Stimulated activated naive CD8-positive, alpha-beta T cell treated with anti-CD3 and anti-CD28 coated beads, Interleukin-15, amount 100 ng/mL, for 72 hours (primary cell): ENCODE measurements around the gene GRB7.
"Not testable (repeated sequence)": the region's sequence is repeated elsewhere in the genome, so short reads cannot be mapped to it uniquely, and the experiment has no call there.

ENCODE experiments used
- ATAC-seq: fragments of 150-1000 bp; cut with Tn5 transposase; 2 replicates; pipeline ENCODE4 v1.10.0; 2021; ENCODE audit warnings: mild to moderate bottlenecking, moderate library complexity
- DNase-seq, 2 donors: peaks; one replicate each; pipeline ENCODE4 v3.0.0; 2021 to 2022
- H3K27ac Mint-ChIP-seq, 2 donors: one replicate each; pipeline ENCODE4 v1.8.0; 2022; ENCODE audit warnings: mild to moderate bottlenecking in 2 of 2, mixed read lengths in 2 of 2, moderate library complexity in 2 of 2
- H3K27me3 Mint-ChIP-seq: one replicate; pipeline ENCODE4 v1.8.0; 2022; ENCODE audit warnings: mixed read lengths
- H3K4me1 Mint-ChIP-seq: one replicate; pipeline ENCODE4 v1.8.0; 2022; ENCODE audit warnings: mild to moderate bottlenecking, mixed read lengths
- H3K4me3 Mint-ChIP-seq, 2 donors: one replicate each; pipeline ENCODE4 v1.8.0; 2022; ENCODE audit warnings: mild to moderate bottlenecking in 2 of 2, mixed read lengths in 2 of 2, moderate library complexity in 1 of 2
- H3K9me3 Mint-ChIP-seq, 2 donors: one replicate each; pipeline ENCODE4 v1.8.0; 2022; ENCODE audit warnings: mixed read lengths in 2 of 2

The GRB7 gene

DNA sequence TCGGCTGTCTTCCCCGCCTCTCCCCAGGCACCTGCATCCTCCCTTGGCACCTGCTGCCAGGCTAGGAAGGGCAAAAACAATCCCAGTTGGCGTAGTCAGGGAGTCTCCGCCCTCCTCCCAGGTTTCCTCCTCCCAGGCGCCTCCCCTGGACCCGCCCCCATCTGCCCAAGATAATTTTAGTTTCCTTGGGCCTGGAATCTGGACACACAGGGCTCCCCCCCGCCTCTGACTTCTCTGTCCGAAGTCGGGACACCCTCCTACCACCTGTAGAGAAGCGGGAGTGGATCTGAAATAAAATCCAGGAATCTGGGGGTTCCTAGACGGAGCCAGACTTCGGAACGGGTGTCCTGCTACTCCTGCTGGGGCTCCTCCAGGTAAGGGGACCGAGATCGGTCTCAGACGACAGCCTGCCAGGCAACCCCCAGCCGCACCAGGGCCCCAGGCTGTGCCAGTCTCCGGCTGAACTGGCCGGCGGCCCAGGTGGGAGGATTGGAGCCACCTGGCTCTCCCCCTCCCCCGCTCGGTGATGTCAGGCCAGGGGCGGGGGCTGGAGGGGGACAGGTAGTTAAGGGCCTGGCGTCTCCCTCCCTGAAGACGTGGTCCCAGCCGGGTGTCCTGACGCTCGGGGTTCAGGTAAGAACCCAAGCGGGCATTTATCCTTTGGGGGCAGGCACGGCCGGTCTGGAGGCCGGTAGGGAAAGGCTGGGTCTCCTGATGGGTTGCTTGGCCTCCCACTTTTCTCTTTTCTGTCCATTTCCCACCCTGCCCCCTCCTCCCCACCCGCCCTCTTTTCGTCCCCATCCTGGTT lies at the start of gene GRB7:
Gene GRB7 (plus strand): TSS at position 179 of the 808 bp plus-strand sequence. CDS start 4,364 bp downstream, outside the sequence.
- peak; percentile 25 for ATAC-seq
- peaks cover 58% of the 10 kb centered on the region for H3K27me3 Mint-ChIP-seq

DNA sequence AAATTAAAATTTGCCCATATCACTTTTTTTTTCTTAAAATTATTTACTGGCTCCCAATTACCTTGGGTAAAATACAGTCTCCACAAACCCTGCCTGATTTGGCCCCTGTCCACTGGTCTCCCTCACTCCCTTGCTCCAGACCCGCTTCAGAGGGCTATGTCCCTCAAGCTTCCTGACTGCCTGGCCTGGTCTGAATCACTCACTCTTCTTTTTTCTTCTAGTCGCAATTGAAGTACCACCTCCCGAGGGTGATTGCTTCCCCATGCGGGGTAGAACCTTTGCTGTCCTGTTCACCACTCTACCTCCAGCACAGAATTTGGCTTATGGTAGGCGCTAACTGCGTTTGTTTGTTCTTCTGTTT lies 49.3 kb upstream of the GRB7 start:
- H3K4me1 Mint-ChIP-seq: peaks cover 18% of the 10 kb centered on the region
- ATAC-seq (no peak), DNase-seq (no peak)
- H3K27ac Mint-ChIP-seq: peak overlapping the region; percentile 89 to 96
- no peaks in the 10 kb centered on the region for H3K27me3 Mint-ChIP-seq
- peak overlapping the region; percentile 87 to 97 for H3K4me3 Mint-ChIP-seq
- H3K9me3 Mint-ChIP-seq: peaks cover 0 to 9% of the 10 kb centered on the region in 2 donors

More for the DNA sequence above, at the start of gene GRB7:
- DNase-seq: no peak
- Mint-ChIP-seq H3K4me3 (peak within 1 kb of the TSS; percentile 89 to 93), H3K9me3 (no peaks in the 10 kb centered on the region), H3K4me1 (peaks cover 44% of the 10 kb centered on the region), H3K27ac (peak within 1 kb of the TSS; percentile 9 to 97)

GRCh38 chr17:39688945-39689344 lies 48.8 kb upstream of the GRB7 start:
- H3K27me3 Mint-ChIP-seq: no peaks in the 10 kb centered on the region
- ATAC-seq (no peak), DNase-seq (no peak)
- H3K9me3 Mint-ChIP-seq: peaks cover 0 to 9% of the 10 kb centered on the region in 2 donors
- peak overlapping the region; percentile 87 to 97 for H3K4me3 Mint-ChIP-seq
- H3K4me1 Mint-ChIP-seq: peaks cover 18% of the 10 kb centered on the region
- H3K27ac Mint-ChIP-seq: peak overlapping the region in 1 of 2 donors; percentile 86

- ATAC-seq (no peak), DNase-seq (no peak)
- Mint-ChIP-seq H3K27me3 (peaks cover 16% of the 10 kb centered on the region), H3K27ac (no peak overlapping the region), H3K4me1 (peaks cover 3% of the 10 kb centered on the region), H3K4me3 (no peak overlapping the region), H3K9me3 (no peaks in the 10 kb centered on the region)
Measured at GRCh38 chr17:39694593-39694992, 43.1 kb upstream of the GRB7 start.

DNA sequence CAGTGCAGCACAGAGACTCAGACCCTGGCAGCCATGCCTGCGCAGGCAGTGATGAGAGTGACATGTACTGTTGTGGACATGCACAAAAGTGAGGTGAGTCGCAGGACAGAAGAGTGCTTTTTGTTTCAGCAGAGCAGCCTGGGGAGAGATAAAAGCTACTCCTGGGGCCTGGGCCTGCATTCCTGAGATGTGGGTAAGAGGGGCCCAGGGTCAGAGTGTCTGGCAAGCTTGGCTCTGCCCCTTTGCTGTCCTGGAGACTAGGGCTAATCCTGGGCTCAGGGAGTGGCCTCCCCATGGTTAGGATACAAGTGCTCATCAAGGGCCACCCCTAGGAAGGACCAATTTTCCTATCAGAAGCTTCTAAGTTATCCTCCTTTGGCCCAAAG lies 42.7 kb upstream of the GRB7 start:
- Mint-ChIP-seq H3K27ac (no peak overlapping the region), H3K4me1 (peaks cover 8% of the 10 kb centered on the region), H3K9me3 (no peaks in the 10 kb centered on the region), H3K4me3 (no peak overlapping the region), H3K27me3 (peaks cover 21% of the 10 kb centered on the region)
- no peak for DNase-seq
- no peak for ATAC-seq

- no peak overlapping the region for H3K4me3 Mint-ChIP-seq
- peaks cover 37% of the 10 kb centered on the region for H3K27me3 Mint-ChIP-seq
- DNase-seq: no peak
- ATAC-seq: no peak
- no peak overlapping the region for H3K27ac Mint-ChIP-seq
- no peaks in the 10 kb centered on the region for H3K9me3 Mint-ChIP-seq
- peaks cover 18% of the 10 kb centered on the region for H3K4me1 Mint-ChIP-seq
Measured at GRCh38 chr17:39696731-39697130, 41.0 kb upstream of the GRB7 start.

DNA sequence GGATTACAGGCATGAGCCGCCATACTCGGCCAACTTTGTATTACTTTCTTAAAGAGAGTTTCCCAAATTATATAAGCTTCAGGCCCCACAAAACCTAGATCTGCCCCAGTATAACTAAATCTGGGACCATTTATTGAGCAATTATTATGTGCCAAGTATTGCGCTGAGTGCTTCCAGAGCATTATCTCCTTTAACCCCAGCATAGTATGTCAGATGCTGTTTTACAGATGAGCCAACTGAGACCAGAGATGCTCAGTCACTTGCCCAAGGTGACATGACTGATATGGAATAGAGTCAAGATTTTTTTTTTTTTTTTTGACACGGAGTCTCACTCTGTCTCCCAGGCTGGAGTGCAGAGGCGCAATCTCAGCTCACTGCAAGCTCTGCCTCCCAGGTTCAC lies 39.8 kb upstream of the GRB7 start:
- no peak for DNase-seq
- peaks cover 49% of the 10 kb centered on the region for H3K27me3 Mint-ChIP-seq
- no peaks in the 10 kb centered on the region for H3K9me3 Mint-ChIP-seq
- no peak overlapping the region for H3K4me3 Mint-ChIP-seq
- no peak overlapping the region for H3K27ac Mint-ChIP-seq
- no peak for ATAC-seq
- peaks cover 18% of the 10 kb centered on the region for H3K4me1 Mint-ChIP-seq

DNA sequence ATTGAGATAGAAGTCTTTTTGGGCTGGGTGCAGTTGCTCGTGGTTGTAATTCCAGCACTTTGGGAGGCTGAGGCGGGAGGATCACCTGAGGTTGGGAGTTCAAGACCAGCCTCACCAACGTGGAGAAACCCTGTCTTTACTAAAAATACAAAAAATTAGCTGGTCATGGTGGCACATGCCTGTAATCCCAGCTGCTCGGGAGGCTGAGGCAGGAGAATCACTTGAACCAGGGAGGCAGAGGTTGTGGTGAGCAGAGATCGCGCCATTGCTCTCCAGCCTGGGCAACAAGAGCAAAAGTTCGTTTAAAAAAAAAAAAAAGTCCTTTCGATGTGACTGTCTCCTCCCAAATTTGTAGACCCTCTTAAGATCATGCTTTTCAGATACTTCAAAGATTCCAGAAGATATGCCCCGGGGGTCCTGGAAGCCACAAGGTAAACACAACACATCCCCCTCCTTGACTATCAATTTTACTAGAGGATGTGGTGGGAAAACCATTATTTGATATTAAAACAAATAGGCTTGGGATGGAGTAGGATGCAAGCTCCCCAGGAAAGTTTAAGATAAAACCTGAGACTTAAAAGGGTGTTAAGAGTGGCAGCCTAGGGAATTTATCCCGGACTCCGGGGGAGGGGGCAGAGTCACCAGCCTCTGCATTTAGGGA lies 38.5 kb upstream of the GRB7 start:
- peaks cover 27% of the 10 kb centered on the region for H3K4me1 Mint-ChIP-seq
- not testable (repeated sequence) for H3K27ac Mint-ChIP-seq, ATAC-seq, H3K9me3 Mint-ChIP-seq, DNase-seq
- peak overlapping the region; percentile 48 to 49 for H3K4me3 Mint-ChIP-seq
- peaks cover 55% of the 10 kb centered on the region for H3K27me3 Mint-ChIP-seq

- H3K9me3 Mint-ChIP-seq: no peaks in the 10 kb centered on the region
- peaks cover 27% of the 10 kb centered on the region for H3K4me1 Mint-ChIP-seq
- peak within 1 kb of the TSS; percentile 48 to 49 for H3K4me3 Mint-ChIP-seq
- ATAC-seq (no peak), DNase-seq (no peak)
- H3K27ac Mint-ChIP-seq: no peak within 1 kb of the TSS
- peaks cover 55% of the 10 kb centered on the region for H3K27me3 Mint-ChIP-seq
Measured at GRCh38 chr17:39699818-39700147, 38.0 kb upstream of the GRB7 start, which contains the start of gene ERBB2. TSS of gene ERBB2 (plus strand) at chr17:39700064. CDS start at chr17:39700239, 175 bp downstream.

DNA sequence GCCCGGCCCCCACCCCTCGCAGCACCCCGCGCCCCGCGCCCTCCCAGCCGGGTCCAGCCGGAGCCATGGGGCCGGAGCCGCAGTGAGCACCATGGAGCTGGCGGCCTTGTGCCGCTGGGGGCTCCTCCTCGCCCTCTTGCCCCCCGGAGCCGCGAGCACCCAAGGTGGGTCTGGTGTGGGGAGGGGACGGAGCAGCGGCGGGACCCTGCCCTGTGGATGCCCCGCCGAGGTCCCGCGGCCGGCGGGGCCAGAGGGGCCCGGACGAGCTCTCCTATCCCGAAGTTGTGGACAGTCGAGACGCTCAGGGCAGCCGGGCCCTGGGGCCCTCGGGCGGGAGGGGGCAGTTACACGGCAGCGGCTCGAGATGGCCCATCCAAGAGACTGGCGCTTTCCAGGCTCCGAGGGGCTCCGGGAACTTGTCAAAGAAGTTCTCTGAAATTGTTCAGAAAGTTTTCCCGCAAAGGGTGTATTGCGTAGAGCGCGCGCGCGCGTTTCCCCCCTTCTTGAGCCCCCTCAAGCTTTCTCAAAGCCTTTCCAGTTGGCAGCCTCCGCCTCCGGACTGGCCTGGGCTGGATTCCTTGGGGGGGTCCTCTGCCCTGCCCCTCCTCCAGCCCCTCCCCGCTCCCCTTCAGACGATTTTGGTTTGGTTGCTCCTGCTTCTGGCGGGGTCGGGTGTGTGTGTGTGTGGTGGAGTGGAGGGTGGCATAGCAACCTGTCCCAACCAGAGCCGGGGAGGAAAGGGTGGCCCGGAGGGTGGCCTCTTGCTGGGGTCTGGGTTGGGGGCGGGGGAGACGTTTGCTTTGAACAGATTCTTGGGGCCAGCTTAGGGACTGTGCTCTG lies 37.4 kb upstream of the GRB7 start:
- H3K27me3 Mint-ChIP-seq: peaks cover 55% of the 10 kb centered on the region
- no peak overlapping the region for H3K27ac Mint-ChIP-seq
- H3K4me1 Mint-ChIP-seq: peaks cover 27% of the 10 kb centered on the region
- ATAC-seq: peak; percentile 42
- H3K9me3 Mint-ChIP-seq: no peaks in the 10 kb centered on the region
- DNase-seq: no peak
- H3K4me3 Mint-ChIP-seq: no peak overlapping the region

- DNase-seq (no peak), ATAC-seq (no peak)
- no peak overlapping the region for H3K27ac Mint-ChIP-seq
- no peak overlapping the region for H3K4me3 Mint-ChIP-seq
- H3K4me1 Mint-ChIP-seq: peaks cover 27% of the 10 kb centered on the region
- H3K9me3 Mint-ChIP-seq: no peaks in the 10 kb centered on the region
- H3K27me3 Mint-ChIP-seq: peaks cover 55% of the 10 kb centered on the region
Measured at GRCh38 chr17:39701012-39701783, 36.5 kb upstream of the GRB7 start.

DNA sequence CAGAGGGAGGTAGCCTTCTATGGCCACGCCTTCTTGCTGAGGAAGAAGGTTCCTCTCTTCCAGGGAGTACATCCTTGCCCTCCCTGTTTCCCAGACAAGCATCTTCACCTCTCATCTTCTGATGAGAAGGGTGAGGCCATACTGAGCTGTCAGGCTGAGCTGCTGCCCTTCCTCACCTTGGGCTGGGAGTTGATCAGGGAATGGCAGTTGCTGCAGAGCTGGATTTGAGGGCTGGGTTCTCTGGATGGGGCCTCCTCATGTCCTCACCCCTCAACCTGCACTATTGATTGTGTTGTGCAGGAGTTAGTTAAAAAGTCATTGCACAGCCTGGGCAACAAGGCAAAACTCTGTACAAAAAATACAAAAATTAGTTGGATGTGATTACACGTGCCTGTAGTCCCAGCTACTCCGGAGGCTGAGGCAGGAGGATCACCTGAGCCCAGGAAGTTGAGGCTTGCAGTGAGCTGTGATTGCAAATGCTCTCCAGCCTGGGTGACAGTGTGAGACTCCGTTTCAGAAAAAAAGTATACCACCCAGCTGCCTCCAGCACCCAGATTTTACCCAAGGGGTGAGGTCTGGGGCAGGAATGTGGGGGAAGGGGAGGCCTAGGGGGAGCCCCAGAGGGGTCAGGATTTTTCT lies 35.8 kb upstream of the GRB7 start:
- DNase-seq (no peak), ATAC-seq (no peak)
- no peaks in the 10 kb centered on the region for H3K9me3 Mint-ChIP-seq
- peaks cover 34% of the 10 kb centered on the region for H3K4me1 Mint-ChIP-seq
- no peak overlapping the region for H3K4me3 Mint-ChIP-seq
- no peak overlapping the region for H3K27ac Mint-ChIP-seq
- H3K27me3 Mint-ChIP-seq: peaks cover 55% of the 10 kb centered on the region

- Mint-ChIP-seq H3K9me3 (no peaks in the 10 kb centered on the region), H3K4me1 (peaks cover 42% of the 10 kb centered on the region), H3K27me3 (peaks cover 53% of the 10 kb centered on the region), H3K27ac (no peak overlapping the region), H3K4me3 (no peak overlapping the region)
- peak; percentile 71 for ATAC-seq
- no peak for DNase-seq
Measured at GRCh38 chr17:39702901-39703893, 34.5 kb upstream of the GRB7 start.

DNA sequence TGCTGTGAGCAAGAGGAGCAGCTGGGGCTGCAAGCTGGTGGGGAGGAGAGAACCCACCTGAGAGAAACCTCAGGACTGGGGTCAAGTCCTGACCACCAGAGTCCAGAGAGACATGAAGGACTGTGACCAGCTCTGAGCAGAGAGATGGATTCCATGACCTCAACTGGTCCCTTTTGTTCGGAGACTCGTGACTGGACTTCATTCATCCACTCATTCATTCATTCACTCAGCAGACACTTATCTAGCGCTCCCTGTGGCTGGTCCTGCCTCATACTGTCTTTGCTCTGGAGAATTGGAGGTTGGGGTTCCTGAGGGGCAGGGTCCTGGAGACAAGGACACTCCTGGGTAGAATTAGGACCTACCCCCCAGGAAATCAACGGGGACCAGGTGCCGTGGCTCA lies 33.8 kb upstream of the GRB7 start:
- Mint-ChIP-seq H3K4me1 (peaks cover 42% of the 10 kb centered on the region), H3K9me3 (no peaks in the 10 kb centered on the region), H3K4me3 (no peak overlapping the region), H3K27me3 (peaks cover 46% of the 10 kb centered on the region), H3K27ac (no peak overlapping the region)
- ATAC-seq (no peak), DNase-seq (no peak)
